ENCODE measurements around the gene ADAD2. TPM values are rescaled to one million over a fixed set of nuclear protein-coding genes. Genes with fewer than 3 reads are reported as not detected.
A peak's percentile ranks its signal among the peaks of the same experiment; 100 is the strongest.

ADAD2 gene
- total and polyA plus RNA-seq, 10 of the 15 experiments (the other 5 are each of a cell fraction or from before 2014, with no cell fraction given) = 0.44 to 0.68 (median 0.51) TPM; not detected in 7

- TF ChIP-seq ZNF592 (IDR thresholded peaks at IDR 0.05) (no peak), ZNF24 (IDR thresholded peaks at IDR 0.05) (no peak), KLF5 (IDR thresholded peaks at IDR 0.05; ENCODE audit: partially characterized antibody) (no peak), RAD51 (IDR thresholded peaks at IDR 0.05) (no peak)
These were observed 41.1 kb downstream of the ADAD2 start (continued) for GRCh38 chr16:84232060-84232459.

- Histone ChIP-seq H3K9ac (ENCODE audit: control insufficient read depth, insufficient read depth, low read length) (no peak overlapping the region), H4K20me1 (ENCODE audit: control insufficient read depth, insufficient read depth) (no peaks in the 10 kb centered on the region), H3K4me3 (no peak overlapping the region), H3K27me3 (replicated peaks in 1 of 2; ENCODE audit: control insufficient read depth in 2 of 2, insufficient read depth in 2 of 2, low read length in 1 of 2) (peaks cover 0 to 4% of the 10 kb centered on the region in 2 experiments; a peak in 2 of 4 replicates), H3K9me3 (replicated peaks; ENCODE audit: control insufficient read depth, insufficient read depth, low read length) (no peaks in the 10 kb centered on the region), H3K4me1 (ENCODE audit: control insufficient read depth, insufficient read depth, low read length) (no peaks in the 10 kb centered on the region), H3K36me3 (ENCODE audit: control insufficient read depth in 2 of 2, insufficient read depth in 2 of 2, low read length in 1 of 2) (no peaks in the 10 kb centered on the region), H3K79me2 (ENCODE audit: control insufficient read depth, insufficient read depth, low read length) (no peaks in the 10 kb centered on the region), H3K4me2 (ENCODE audit: control insufficient read depth, insufficient read depth) (no peak overlapping the region), H2AFZ (ENCODE audit: control insufficient read depth, low read depth, low read length) (no peak overlapping the region), H3K27ac (ENCODE audit: control insufficient read depth, insufficient read depth) (no peak overlapping the region)
- ChIA-PET POLR2A (interaction anchor here (0.6 kb wide), 2 partner anchors 101 to 413 kb away, joined by 3 read pairs; no protein-coding TSS in a partner anchor), CTCF (no interaction called here), RAD21 (ENCODE audit: unreplicated experiment) (no interaction called here), SMC1A (ENCODE audit: uncharacterized antibody, unreplicated experiment) (interaction anchor here (0.7 kb wide), 1 partner anchor 1055 kb away, joined by 3 read pairs; no protein-coding TSS in a partner anchor)
- in situ Hi-C loops (cut with MboI) = no loop called here
- no peak for ATAC-seq
- 23% methylated on average over 5 of the region's 5 CpGs for WGBS (ENCODE audit: insufficient coverage, insufficient replicate concordance, low lambda C conversion rate, missing lambda C conversion rate)
- TF ChIP-seq ZNF24 (IDR thresholded peaks at IDR 0.05) = 0 out of 2 replicates have a peak, but pooled peaks have one; percentile 34
- TF ChIP-seq BRCA1 (IDR thresholded peaks at IDR 0.05; ENCODE audit: low read depth, low read length) = no peak
- no TSS peak for BruUV-seq (replicated peaks)
- no peak for DNase-seq (ENCODE audit: low read depth, low spot score)
- no peak for FAIRE-seq
- intact Hi-C loops (cut with micrococcal nuclease; ENCODE audit: unreplicated experiment) = no loop called here
These were observed 42.0 kb downstream of the ADAD2 start for GRCh38 chr16:84232969-84233368.

Measured in GM12878 (cell line).